GM19455 (cell line): Measurements from ENCODE around the gene ARID5B.
"Not testable (repeated sequence)": the region's sequence is repeated elsewhere in the genome, so short reads cannot be mapped to it uniquely, and the experiment has no call there.

ENCODE experiments used
- ATAC-seq: cut with Tn5 transposase; IDR thresholded peaks from one replicate; pipeline ENCODE4 v1.9.1; 2021; ENCODE audit not compliant: unreplicated experiment

ARID5B gene, protein sequence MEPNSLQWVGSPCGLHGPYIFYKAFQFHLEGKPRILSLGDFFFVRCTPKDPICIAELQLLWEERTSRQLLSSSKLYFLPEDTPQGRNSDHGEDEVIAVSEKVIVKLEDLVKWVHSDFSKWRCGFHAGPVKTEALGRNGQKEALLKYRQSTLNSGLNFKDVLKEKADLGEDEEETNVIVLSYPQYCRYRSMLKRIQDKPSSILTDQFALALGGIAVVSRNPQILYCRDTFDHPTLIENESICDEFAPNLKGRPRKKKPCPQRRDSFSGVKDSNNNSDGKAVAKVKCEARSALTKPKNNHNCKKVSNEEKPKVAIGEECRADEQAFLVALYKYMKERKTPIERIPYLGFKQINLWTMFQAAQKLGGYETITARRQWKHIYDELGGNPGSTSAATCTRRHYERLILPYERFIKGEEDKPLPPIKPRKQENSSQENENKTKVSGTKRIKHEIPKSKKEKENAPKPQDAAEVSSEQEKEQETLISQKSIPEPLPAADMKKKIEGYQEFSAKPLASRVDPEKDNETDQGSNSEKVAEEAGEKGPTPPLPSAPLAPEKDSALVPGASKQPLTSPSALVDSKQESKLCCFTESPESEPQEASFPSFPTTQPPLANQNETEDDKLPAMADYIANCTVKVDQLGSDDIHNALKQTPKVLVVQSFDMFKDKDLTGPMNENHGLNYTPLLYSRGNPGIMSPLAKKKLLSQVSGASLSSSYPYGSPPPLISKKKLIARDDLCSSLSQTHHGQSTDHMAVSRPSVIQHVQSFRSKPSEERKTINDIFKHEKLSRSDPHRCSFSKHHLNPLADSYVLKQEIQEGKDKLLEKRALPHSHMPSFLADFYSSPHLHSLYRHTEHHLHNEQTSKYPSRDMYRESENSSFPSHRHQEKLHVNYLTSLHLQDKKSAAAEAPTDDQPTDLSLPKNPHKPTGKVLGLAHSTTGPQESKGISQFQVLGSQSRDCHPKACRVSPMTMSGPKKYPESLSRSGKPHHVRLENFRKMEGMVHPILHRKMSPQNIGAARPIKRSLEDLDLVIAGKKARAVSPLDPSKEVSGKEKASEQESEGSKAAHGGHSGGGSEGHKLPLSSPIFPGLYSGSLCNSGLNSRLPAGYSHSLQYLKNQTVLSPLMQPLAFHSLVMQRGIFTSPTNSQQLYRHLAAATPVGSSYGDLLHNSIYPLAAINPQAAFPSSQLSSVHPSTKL

DNA sequence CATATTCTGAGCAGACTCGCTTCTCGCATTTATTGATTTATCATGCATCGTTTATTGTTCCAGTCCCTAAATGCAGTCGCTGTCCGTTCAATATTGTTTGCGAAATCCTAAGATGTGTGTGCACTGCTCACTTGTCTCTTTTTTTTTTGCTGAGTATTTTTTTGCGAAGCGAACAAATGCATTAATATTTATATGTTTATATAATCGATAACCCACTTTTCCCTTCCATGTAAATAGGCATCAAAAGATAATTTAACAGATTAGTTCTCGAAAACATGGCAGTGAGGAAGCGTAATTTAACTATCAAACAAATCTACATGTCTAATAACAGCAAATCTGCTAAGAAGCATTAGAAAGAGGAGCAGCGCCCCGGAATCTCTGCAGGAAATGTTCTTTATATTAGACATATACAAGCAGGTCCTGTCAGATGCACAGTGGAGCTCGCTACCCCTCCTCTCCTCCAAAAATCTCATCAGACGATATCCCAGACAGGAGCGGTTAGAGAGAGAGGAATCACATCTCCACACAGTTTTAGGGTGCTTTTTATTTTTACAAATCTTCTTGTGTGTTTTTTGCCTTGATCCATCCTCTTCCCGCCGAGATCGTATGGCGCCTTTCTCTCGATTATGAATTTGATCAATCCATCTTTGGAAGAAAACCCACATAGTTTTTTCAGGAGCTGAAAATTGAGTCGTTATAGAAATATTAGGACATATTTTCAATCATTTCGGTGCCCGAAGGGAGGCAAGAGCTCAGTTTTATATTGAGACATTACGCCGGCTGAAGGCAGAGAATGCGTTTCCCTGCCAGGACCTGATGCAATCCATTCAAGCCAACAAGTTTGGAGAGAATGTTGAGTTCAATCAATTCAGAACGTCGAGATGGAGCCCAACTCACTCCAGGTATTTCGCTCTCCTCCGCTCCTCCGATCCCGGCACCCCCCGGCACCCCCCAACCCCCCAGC lies at the start of gene ARID5B:
Gene ARID5B, plus strand, starts transcription at position 871 of the 964 bp plus-strand sequence. Its CDS starts 11 bp downstream, at position 882.
- ATAC-seq = no peak

DNA sequence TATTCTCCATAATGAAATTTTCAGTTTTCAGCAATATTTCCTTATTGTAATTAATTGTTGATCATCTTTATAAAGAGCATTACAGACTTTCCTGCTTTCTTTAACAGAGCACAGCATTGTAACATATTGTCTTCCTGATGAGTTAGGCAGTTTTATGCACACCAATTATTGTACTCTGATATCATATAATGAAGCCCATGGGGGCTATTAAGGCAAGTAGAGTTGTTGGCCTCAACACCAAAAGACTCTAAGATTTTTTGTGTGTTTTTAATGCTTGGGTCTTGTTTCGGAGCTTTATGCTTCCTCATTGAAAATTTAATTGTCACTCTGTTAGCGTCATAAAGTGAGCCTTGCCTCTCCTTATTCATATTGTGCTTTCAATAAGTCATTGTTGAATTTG lies 49.2 kb upstream of the ARID5B start:
- no peak for ATAC-seq

DNA sequence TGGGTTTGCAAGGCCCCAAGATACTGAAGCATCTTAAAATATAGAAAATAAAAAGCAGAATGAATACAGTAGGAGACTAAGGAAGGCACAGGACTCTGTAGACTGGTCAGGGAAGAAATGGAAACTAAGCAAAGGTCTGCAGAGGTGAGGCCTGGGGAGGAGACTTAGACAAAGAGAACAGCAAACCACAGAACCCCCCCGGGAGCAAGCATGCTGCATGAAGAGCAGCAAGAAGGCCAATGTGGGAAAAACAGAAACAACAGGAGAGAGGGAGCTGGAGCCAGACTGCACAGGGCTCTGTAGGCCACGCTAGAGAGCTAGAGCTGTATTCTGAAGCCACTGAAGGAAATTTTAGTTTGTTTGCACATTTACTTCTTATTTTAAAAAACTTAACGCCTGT lies 45.7 kb upstream of the ARID5B start:
- no peak for ATAC-seq

DNA sequence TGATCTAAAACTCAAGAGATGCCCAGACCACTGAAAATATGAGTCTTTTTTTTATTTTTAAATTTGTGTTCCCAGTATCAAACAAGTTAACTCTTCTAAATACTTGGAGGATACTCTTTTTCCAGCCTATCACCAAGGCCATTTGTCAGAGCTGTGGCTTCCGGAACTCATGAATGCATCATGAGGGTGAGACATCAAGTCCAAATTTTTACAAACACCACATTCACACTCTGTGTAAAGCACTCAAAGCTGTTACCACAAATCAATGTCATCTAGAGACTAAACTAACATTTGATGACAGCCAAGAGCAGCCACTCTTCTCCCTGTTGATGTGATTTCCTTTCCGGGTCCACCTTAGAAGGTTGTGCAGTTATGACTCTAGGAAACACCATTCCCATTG lies 43.8 kb upstream of the ARID5B start:
- ATAC-seq = no peak

DNA sequence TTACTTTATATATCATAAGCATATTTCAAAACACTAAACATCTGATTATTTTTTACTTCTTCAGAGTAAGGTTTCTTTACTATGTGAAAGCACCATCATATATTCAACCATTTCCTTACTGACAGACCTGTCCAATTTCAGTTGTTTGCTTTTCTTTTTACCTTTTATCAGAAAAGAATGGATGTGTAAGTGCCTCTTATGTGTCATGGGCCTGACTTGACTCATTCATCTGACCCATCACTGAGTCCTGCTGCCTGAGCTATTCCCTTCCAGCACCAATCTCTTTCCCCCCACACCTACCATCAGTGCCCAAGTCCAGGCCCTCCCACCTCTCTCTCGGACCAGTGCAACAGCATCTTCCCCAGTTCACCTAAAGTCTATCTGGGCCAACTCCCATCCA lies 41.7 kb upstream of the ARID5B start:
- no peak for ATAC-seq

DNA sequence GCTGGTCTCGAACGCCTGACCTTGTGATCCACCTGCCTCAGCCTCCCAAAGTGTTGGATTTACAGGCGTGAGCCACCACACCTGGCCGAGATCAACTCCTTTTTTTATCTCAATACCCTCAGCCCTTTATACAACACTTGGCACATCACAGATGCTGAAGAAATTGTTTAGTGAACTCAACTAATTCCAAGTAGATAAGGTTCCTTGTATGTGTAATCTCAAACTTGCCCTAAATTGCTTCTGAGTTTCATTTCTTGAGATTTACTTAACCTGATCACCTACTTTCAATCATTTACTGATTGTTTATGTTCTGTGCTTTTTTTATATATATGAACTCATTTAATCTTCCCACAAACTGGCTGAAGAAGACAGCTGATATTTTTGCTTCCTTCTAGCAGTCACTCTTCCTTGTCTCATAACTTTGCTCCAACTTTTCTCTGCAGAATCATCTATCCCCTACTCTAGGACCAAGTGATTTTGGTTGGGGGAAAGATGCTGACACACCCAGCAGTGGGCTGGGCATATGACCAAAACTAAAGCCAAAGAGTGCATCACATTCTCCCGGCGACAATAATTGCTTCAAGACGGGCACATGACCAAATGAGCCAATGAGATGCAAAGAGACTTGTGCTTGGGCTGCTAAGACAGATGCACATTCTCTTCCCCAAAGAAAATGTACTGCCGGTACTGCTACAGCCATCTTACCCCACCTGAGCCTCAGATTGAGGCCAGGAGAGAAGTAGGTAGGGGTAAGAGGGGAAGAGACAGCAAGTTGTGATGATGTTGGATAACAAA lies 40.3 kb upstream of the ARID5B start:
- no peak for ATAC-seq

DNA sequence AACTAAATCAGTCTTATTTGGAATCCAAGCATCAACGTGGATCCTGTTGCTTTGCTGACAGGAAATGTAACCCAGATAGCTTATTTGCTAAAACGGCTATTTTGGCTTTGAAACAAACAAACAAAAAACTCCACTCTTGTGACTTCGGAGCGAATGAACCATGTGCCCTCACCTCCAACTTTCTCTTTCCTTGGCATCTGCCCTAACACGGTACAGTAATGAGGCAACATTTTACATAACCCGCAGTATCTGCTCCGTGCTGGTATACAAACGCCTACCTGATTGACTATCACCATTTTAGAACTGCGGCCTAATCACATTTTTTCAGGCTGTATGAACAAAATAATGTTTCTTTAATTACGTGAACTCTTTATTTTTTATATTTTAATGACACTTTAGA lies 37.5 kb upstream of the ARID5B start:
- no peak for ATAC-seq

DNA sequence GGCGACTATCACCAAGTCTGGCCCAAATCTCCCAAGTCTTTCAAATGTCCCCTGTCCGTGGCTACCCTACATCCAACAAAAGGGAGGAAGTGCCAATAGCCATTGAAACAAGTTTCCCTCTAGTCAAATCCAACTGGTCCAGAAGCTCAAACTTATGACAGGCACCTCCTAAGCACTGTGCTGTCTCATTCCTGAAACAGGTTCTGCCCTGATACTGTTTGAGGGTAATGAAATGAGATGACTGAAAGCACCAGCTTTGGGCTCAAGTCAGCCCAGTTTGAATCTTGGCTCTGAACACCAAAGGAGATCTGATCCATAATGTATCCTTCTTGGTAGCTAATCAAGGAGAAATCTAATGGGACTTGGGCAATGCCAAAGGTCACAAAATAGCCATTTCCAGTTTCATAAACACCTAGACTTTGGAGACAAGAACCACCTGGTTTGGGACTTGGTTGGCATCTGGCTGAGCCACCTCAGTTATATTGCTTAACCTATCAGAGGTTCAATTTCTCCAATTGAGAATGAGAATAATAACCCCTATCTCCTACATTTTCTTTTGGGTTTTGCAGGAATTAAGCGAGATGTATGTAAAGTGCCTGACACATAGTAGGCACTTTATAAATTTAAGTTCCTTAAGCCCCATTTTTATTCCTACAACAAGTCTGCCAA lies 34.7 kb upstream of the ARID5B start:
- no peak for ATAC-seq

DNA sequence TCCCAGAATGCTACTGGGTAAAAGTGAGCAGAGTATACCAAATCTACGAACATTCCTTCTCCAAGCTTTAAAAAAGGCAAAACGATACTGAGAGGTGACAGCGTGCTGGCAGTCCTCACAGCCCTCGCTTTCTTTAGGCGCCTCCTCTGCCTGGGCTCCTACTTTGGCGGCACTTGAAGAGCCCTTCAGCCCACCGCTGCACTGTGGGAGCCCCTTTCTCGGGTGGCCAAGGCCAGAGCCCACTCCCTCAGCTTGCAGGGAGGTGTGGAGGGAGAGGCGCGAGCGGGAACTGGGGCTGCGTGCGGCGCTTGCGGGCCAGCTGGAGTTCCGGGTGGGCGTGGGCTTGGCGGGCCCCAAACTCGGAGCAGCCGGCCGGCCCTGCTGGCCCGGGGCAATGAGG lies 34.1 kb upstream of the ARID5B start:
- not testable (repeated sequence) for ATAC-seq

DNA sequence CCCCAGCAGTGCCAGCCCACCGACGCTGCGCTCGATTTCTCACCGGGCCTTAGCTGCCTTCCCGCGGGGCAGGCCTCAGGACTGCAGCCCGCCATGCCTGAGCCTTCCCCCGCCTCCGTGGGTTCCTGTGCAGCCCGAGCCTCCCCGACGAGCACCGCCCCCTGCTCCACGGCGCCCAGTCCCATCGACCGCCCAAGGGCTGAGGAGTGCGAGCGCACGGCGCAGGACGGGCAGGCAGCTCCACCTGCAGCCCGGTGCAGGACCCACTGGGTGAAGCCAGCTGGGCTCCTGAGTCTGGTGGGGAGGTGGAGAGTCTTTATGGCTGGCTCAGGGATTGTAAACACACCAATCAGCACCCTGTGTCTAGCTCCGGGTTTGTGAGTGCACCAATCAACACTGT lies 33.7 kb upstream of the ARID5B start:
- ATAC-seq = not testable (repeated sequence)

DNA sequence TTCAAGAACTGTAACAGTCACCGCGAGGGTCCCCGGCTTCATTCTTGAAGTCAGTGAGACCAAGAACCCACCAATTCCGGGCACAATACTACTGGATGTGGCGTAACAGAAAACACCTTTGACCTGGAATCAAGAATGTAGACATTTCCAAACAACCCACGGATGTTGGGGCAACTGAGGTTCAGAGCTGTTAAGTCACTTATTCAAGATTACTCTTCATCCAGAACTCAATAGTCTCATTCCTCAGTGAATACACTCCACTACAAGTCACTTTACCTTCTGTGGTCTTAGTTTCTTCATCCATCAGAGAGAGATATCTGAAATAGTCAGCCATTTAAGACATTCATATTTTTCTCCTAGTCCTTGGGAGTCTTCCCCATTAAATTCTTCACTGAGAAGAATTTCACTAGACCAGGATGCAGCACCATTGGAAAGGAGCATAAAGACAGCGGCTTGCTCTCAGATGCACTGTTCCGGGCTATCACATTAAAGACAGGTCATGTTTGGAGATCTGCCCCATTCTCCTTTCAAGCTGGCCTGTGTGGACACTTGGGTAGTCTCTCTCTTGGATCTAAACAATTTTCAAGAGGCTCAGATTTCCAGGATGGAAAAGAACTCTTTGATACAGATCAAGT lies 32.3 kb upstream of the ARID5B start:
- no peak for ATAC-seq

DNA sequence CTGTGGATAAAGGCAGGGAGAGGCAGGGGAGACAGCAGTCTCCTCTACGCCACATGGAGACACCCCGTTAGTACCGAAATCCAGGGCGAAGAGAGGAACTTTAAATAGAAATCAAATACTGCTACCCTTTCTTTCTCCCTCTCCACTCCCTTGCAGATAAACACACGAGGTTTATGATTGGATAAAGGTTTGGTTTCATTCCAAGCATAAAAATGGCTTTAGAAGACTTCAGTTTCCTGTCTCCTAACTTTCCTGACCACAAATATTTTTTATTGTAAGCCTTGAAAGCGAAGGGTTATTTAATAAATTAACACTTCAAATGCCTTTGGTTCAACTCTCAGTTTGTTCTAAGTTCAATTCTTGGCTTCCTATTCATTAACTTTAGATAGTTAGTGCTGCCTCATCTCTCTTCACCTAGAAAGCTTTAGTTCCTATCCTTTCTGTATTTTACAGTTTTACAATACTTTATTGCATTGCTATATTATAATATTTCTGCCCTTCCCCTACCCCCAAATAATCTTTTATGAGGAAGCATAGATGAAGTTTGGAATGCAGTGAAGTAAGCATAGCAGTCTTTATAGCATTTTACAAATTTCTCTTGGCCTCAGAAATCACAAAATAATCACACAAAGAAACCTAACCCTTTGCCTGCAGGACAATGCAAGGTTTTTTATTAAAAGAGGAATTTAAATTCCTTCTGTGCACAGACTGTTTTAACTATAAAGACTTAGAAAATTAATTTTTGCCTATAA lies 31.5 kb upstream of the ARID5B start:
- ATAC-seq = no peak

DNA sequence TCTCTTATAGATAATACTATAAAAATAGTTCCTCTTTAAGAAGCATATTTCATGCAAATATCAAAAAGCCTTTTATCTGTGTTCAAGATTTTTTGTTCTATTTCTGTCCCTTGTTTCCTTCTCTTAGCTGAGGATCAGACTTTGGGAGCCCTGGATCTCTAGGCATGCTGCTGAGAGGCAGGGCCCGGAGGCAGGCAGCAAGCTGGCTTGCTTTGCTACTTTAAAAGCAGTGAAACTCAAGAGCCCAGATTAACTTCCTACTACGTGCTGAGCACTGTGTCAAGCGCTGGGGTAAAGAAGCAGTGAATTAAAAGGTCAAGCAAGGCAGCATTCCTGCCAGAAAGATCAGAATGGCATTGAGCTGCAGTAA lies 31.0 kb upstream of the ARID5B start:
- no peak for ATAC-seq

DNA sequence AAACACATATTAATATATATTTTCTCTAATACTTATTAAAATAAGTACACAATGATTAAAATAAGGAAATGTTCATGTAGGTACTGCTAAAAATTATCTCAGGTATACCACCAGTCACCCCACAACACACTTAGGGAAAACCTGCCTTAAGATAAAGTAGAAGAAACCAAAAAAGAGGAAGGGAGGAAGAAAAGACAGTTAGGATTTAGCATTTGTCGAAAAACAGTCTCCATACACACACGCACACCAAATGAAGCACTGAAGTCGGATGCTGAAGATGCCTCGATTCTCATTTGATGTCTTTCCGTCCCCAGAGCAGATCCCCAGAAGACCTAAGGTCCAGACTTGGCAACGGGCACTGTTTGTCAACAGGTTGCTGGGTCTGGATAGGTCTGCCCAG lies 30.0 kb upstream of the ARID5B start:
- no peak for ATAC-seq

DNA sequence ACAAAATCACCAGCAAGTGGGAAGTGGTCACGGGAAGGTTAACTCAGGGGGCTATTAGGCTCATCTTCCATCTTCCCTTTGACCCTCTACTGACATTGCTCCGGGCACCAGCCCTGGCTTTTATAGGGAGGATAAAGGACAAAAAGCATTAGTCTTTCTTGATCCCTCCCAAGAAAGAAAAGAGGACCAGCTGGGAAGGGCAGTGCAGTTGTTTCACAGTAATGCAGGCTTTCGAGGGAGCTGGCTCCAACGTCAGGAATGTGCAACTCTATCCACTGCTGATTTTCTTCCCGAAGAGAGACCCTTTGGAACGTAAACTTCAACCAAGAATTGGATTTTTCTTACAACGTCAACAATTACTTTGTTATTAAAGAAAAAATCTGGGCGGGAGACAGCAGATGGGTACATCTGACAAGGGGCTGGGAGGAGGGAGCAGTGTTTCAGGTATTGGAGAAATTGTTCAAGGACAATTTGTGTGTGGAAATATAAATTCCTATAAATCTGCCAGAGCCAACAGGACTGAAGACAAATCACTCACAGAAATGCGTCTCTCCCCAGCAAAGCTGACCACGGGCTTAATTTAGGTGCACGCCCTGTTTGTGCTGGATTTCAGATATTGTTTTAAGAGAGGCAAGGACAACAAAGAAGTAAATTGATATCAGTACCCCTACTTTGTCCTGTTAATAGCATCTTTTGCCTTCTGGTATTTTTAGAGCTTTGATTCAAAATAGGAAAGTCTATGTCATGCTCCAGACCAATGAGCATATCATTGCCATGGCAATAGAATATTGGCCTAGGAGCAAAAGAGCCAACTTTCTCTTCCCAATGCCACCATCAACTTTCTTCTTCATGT lies 23.4 kb upstream of the ARID5B start:
- ATAC-seq = no peak

DNA sequence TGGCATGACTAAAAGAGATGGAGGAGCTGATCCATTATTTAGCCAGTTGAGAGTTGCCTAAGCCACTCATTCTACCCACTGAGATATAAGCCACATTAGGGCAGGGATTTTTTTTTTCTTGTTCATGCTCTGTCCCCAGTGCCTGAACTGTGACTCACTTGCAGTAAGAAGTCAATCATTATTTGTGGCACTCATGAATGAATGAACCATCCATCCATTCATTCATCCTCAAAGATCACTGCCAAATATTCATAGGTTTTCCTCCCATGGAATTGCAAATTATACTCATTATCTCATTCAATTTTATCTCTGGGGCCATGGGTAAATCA lies 22.8 kb upstream of the ARID5B start:
- no peak for ATAC-seq
